Raji (cell line): ENCODE data around the gene ANGPTL2.

ENCODE experiments used
- POLR2A ChIP-seq: IDR thresholded peaks from 2 replicates; pipeline ENCODE4 v1.6.1; 2011; ENCODE audit warnings: low read depth, low read length, control low read depth; ENCODE audit not compliant: insufficient read depth

The ANGPTL2 gene

DNA sequence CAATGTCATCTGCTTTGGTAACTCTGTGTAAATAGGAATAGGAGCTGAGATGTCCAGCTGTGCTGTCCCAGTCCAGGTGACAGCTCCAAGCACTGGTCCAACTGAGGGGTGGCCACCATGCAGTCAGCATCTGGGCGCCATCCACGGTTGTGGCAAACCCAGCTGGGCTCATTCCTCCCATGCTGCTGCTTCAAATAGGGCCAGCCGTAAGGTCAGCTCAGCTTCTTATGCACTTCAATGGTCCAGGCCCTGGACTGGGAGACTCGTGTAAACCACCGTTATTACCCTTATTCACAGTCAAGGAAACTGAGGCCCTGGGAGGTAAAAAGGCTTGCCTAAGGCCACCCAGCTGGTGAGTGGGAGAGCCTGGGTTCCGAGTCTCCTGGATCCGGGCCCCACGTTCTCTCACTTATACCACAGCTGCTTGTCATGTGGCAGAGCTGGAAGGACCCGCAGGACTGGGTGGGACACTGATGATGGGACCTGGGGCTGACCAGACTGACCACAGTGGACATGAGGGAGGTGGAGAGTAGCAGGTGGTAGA, 38.7 kb upstream of the ANGPTL2 start:
- TF ChIP-seq POLR2A = no peak

DNA sequence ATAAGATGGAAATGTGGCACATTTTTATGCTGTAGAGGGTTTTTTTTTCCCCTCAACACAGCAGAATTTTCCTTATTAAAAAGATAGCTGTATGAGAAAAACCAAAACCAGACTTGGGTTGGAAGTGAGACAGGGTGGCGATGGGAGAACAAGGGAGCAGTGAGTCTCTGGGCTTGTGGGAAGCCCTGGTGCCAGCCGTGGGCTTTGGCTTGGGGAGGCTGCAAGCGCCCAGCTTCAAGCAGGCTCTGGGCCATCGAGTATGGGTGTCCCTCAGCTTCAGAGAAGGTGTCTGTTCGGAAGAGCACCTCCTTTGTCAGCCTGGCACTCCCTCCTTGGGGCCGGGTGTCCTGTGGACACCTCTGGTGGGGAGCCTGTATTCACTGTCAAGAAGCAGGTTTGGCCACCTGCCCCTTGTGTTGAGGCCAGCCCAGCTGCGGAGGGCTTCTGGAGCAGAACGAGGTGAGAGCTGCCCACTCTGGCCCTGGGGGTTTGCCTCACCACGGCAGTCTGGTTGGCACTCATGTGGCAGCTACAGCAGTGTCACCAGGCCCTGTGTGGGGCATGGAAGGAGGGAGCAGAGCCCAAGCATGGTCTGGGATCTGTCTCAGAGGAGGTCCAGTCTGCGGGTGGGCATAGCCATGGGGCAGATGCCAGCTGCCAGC, 37.6 kb upstream of the ANGPTL2 start:
- no peak for TF ChIP-seq POLR2A

DNA sequence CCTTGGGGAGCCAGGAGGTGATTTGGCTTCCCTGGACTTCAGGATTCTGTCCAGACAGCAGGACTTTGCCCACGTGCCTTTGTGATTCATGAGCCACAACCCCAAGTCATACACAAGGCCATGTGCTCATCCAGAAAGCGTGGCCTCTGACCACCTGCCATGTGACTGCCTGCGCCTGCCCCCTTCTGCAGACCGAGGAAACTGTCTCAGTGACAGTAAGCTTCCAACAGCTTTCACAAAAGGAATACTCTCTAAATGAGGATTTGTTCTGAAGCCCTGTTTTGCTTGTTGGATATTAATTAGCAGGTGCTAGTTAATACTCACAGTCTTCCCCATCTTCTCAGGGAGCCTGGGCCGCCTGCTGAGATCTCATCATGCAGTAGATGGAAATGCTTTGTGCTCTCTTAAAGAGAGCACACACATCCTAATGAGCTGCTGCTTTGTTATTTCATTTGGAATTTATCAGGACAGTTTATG, 36.9 kb upstream of the ANGPTL2 start:
- TF ChIP-seq POLR2A = no peak

GRCh38 chr9:127158786-127159324, 36.4 kb upstream of the ANGPTL2 start:
- TF ChIP-seq POLR2A = no peak

GRCh38 chr9:127155314-127155960, 33.0 kb upstream of the ANGPTL2 start:
- no peak for TF ChIP-seq POLR2A

GRCh38 chr9:127154390-127155191, 32.2 kb upstream of the ANGPTL2 start:
- TF ChIP-seq POLR2A = no peak

- TF ChIP-seq POLR2A = no peak
These were observed 31.6 kb upstream of the ANGPTL2 start for GRCh38 chr9:127154003-127154389.

GRCh38 chr9:127153501-127153900, 31.1 kb upstream of the ANGPTL2 start:
- TF ChIP-seq POLR2A = no peak

- TF ChIP-seq POLR2A = no peak
These were observed 27.3 kb upstream of the ANGPTL2 start for GRCh38 chr9:127149463-127150390.

- no peak for TF ChIP-seq POLR2A
These were observed 26.6 kb upstream of the ANGPTL2 start for GRCh38 chr9:127149010-127149409.

DNA sequence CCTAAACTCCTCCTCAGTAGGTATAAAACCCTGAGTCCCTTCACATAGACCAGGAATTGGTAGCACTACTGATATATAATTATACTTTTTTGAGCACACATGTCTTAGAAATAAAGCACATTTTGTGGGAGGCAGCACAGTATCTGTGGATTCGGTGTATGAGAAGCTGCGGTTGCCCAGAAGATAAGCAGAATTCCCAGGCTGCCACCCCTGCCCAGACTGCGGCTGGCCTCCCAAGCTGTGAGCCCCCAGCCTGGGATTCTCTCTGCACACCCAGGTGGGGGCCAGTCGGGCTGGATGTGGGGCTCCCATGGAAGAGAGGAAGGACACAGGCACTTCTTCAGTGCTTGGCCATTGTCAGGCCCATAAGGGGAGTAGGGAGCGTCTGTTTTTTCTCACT, 25.6 kb upstream of the ANGPTL2 start:
- TF ChIP-seq POLR2A = no peak

DNA sequence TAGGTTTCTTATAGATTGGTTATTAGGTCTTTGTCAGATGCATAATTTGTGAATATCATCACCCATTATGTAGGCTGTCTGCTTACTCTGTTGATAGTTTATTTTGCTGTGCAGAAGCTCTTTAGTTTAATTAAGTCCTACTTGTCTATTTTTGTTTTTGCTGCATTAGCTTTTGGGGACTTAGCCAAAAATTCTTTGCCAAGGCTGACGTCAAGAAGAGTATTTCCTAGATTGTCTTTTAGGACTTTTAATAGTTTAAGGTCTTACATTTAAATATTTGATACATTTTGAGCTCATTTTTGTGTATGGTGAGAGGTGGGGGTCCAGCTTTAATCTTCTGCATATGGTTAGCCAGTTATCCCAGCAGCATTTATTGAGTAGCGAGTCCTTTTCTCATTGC, 24.8 kb upstream of the ANGPTL2 start:
- no peak for TF ChIP-seq POLR2A

DNA sequence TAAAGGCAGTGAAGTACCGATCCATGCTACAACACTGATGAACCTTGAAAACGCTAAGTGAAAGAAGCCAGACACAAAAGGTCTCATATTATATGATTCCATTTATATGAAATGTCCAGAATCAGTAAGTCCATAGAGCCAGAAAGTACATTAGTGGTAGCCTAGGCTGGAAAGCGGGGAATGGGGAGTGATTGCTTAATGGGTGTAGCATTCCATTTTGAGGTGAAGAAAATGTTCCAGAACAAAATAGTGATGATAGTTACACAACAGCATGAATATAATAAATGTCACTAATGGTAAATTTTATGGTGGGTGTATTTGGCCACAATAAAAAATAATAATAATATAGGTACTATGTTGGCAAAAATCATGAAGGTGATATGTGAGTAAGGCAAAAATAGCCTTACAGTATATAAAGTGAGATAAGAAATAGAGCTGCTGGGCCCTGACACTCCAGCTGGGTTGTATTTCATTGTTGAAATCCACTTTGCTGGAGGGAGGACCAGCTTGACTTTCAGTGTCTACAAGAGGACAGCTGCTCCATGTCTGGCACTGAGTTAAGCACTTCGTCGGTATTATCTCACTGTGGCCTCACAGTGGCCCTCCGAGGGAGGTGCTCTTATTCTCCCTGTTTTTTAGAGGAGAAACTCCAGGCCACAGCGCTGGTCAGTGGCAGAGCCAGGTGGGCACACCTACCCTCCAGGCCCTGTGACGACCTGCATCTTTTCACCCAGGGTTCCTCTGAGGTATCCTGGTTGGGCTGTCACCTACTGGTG, 22.4 kb upstream of the ANGPTL2 start:
- TF ChIP-seq POLR2A = no peak
